GM21381 (cell line): Measurements from ENCODE around the gene PFN2.
A peak's percentile ranks its signal among the peaks of the same experiment; 100 is the strongest.
"Not testable (repeated sequence)": the region's sequence is repeated elsewhere in the genome, so short reads cannot be mapped to it uniquely, and the experiment has no call there.

Experiments
- ATAC-seq: cut with Tn5 transposase; IDR thresholded peaks from one replicate; pipeline ENCODE4 v1.9.1; 2021; ENCODE audit warnings: mild to moderate bottlenecking, moderate library complexity; ENCODE audit not compliant: unreplicated experiment

The PFN2 gene

GRCh38 chr3:149969110-149969939 lies 1.4 kb downstream of the PFN2 start:
- ATAC-seq, result no peak

GRCh38 chr3:149968216-149968615 lies 2.5 kb downstream of the PFN2 start:
- ATAC-seq, result no peak

GRCh38 chr3:149967086-149967685 lies 3.5 kb downstream of the PFN2 start:
- no peak for ATAC-seq

GRCh38 chr3:149965278-149965677 lies 5.4 kb downstream of the PFN2 start:
- ATAC-seq, result no peak

- ATAC-seq, result no peak
These were observed 6.4 kb downstream of the PFN2 start for GRCh38 chr3:149964291-149964690.

GRCh38 chr3:149963485-149963884 lies 7.2 kb downstream of the PFN2 start:
- ATAC-seq, result no peak

- no peak for ATAC-seq
These were observed 11.3 kb downstream of the PFN2 start for GRCh38 chr3:149959443-149959842.

- ATAC-seq, result no peak
These were observed 12.4 kb downstream of the PFN2 start for GRCh38 chr3:149958171-149958796.

GRCh38 chr3:149957361-149958125 lies 13.2 kb downstream of the PFN2 start:
- no peak for ATAC-seq

- no peak for ATAC-seq
These were observed 15.2 kb downstream of the PFN2 start for GRCh38 chr3:149955449-149955848.

GRCh38 chr3:149954812-149955211 lies 15.9 kb downstream of the PFN2 start:
- no peak for ATAC-seq

- ATAC-seq, result no peak
These were observed 21.5 kb downstream of the PFN2 start for GRCh38 chr3:149949181-149949580.

- ATAC-seq, result no peak
These were observed 23.5 kb downstream of the PFN2 start for GRCh38 chr3:149947231-149947630.

GRCh38 chr3:149943966-149944365 lies 26.7 kb downstream of the PFN2 start:
- ATAC-seq, result not testable (repeated sequence)

GRCh38 chr3:149942409-149942808 lies 28.3 kb downstream of the PFN2 start:
- ATAC-seq, result no peak

GRCh38 chr3:149941946-149942345 lies 28.7 kb downstream of the PFN2 start:
- ATAC-seq, result no peak

- no peak for ATAC-seq
These were observed 29.5 kb downstream of the PFN2 start for GRCh38 chr3:149941186-149941585.

GRCh38 chr3:149938392-149939055 lies 32.2 kb downstream of the PFN2 start:
- not testable (repeated sequence) for ATAC-seq

GRCh38 chr3:149936812-149937230 lies 33.9 kb downstream of the PFN2 start:
- peak; percentile 71 for ATAC-seq

GRCh38 chr3:149934524-149934923 lies 36.2 kb downstream of the PFN2 start:
- ATAC-seq, result no peak

- ATAC-seq, result no peak
These were observed 36.8 kb downstream of the PFN2 start for GRCh38 chr3:149933858-149934257.
